Pancreas (tissue), 10 donors: ENCODE data around the gene POLD3. TPM values are rescaled to one million over a fixed set of nuclear protein-coding genes. Genes with fewer than 3 reads are reported as not detected.

Source experiments
- ATAC-seq, 4 donors: fragments of 200-7000 bp; cut with Tn5 transposase; one replicate each; pipeline versions ENCODE4 v1.8.0 to v1.9.1; 2020; ENCODE audit warnings: mild to moderate bottlenecking in 4 of 4, moderate library complexity in 4 of 4
- DNase-seq, 6 donors: peaks; one replicate each; pipeline ENCODE4 v3.0.0-alpha.2; 2020
- FAIRE-seq: peaks from 2 replicates; lab custom pipeline; 2012; peaks lifted over from hg19 to GRCh38; lab: Jason Lieb, UNC
- H3K27ac ChIP-seq, 4 donors: fragments of 200-600 bp; sonication (generic); 1 replicate in 3 of 4; 2 replicates in 1 of 4; pipeline versions ENCODE4 v1.5.0 to v1.8.0; 2020
- H3K27me3 ChIP-seq, 4 donors: fragments of 200-600 bp; one replicate each; pipeline ENCODE4 v1.8.0; 2021
- H3K36me3 ChIP-seq, 3 donors: fragments of 200-600 bp; sonication (generic) in 1 of 3; one replicate each; pipeline versions ENCODE4 v1.5.0 to v1.8.0; 2020 to 2021
- H3K4me1 ChIP-seq, 3 donors: fragments of 200-600 bp; one replicate each; pipeline ENCODE4 v1.8.0; 2021
- H3K4me3 ChIP-seq, 4 donors: fragments of 200-600 bp; sonication (generic) in 2 of 4; one replicate each; pipeline versions ENCODE4 v1.5.0 to v1.8.0; 2020 to 2021
- H3K9me3 ChIP-seq, 4 donors: fragments of 200-600 bp; one replicate each; pipeline ENCODE4 v1.8.0; 2021
- CTCF ChIP-seq, 4 donors: fragments of 200-600 bp; sonication (generic) in 3 of 4; IDR thresholded peaks; one replicate each; pipeline versions ENCODE4 v1.5.0 to v1.8.0; 2021; ENCODE audit warnings: antibody characterized with exemption in 4 of 4
- WGBS, 2 donors: extraction: QIAGEN DNeasy Blood & Tissue Kit; methylation state at CpG; one replicate each; pipeline ENCODE4 v1.1.7; 2013; 5-methylcytosine and 5-hydroxymethylcytosine counted together
- intact Hi-C, 3 donors: fragments of 100-400 bp; cut with DNase I; formaldehyde crosslinking; loops; one replicate each; pipeline versions ENCODE4 v1.11.1 to v1.14.2; 2022
- polyA plus RNA-seq, 2 donors: library from polyadenylated mRNA; stranded (reverse); fragments of 200-250 nt; gene quantifications; one replicate each; pipeline ENCODE4 v1.2.3, GENCODE V29; 2013
- total RNA-seq, 6 donors: library from RNA; stranded (reverse); fragmentation: NEBNext Ultra II Directional in 4 of 6; extraction: Animal tissue kit (Norgen Biotek cat#: 25700) in 4 of 6; gene quantifications; one replicate each; pipeline versions ENCODE4 v1.2.1 to v1.2.4, GENCODE V29; 2021 to 2023
- donor health status: healthy with polysubstance abuse.
- donor health status: DM: no; HTN: no; CAD: no; lungs with moderate emphysema.
- donor health status: DM: no; HTN: no; CAD: no.
- donor health status: control.
- donor health status: control.
- donor health status: Bipolar disorder and iron deficiency.
- donor health status: DM: yes; HTN: yes; CAD: no.
- donor health status: DM: no; HTN: no; CAD: no.
- donor health status: DM: no; HTN: no; CAD: no.
- donor health status: DM: yes; HTN: yes; CAD: no.

The POLD3 gene
- total and polyA plus RNA-seq, 8 donors, result 7.2 to 14.0 (median 9.6) TPM

DNA sequence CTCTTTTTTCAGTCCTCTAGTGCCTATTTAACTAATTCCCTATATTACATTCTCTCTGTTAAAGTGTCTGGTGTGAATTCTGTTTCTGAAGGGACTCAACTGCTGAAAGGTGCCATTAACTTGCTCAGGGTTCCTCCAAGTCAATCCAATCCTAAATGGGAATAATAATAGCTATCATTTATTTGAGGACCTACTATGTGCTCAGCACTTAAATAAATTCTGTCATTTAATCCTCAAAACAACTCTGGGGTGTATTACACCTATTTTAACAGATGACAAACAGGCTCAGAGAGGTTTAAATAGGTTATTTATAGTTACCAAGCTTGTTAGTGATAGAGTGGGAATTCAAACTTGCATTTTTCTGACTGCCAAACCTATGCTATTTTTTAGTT lies 40.6 kb upstream of the POLD3 start:
- Histone ChIP-seq H3K4me1 (peaks cover 0 to 8% (median 4%) of the 10 kb centered on the region in 3 donors), H3K9me3 (no peaks in the 10 kb centered on the region), H3K27ac (no peak overlapping the region), H3K27me3 (no peaks in the 10 kb centered on the region), H3K36me3 (no peaks in the 10 kb centered on the region), H3K4me3 (no peak overlapping the region)
- no peak for TF ChIP-seq CTCF (IDR thresholded peaks at IDR 0.05)
- DNase-seq (no peak), FAIRE-seq (no peak), ATAC-seq (no peak)
- intact Hi-C loops, result loop anchor here in 1 of 3 donors (10.0 kb wide), 1 partner anchor 87 kb away; the partner anchor contains the start of gene KCNE3

- whole genome bisulfite sequencing, 2 donors, result 97 to 98% methylated on average over 3 of the region's 3 CpGs
- no peaks in the 10 kb centered on the region for H3K4me1 ChIP-seq
- no peaks in the 10 kb centered on the region for H3K9me3 ChIP-seq
- ATAC-seq, result no peak
- no peak overlapping the region for H3K27ac ChIP-seq
- no peak overlapping the region for H3K4me3 ChIP-seq
- no peak for FAIRE-seq
- no peak for DNase-seq
- intact Hi-C loops, result loop anchor here in 1 of 3 donors (10.0 kb wide), 1 partner anchor 93 kb away; the partner anchor contains the start of gene KCNE3
- no peaks in the 10 kb centered on the region for H3K36me3 ChIP-seq
- TF ChIP-seq CTCF (IDR thresholded peaks at IDR 0.05), result no peak
- no peaks in the 10 kb centered on the region for H3K27me3 ChIP-seq
Measured at GRCh38 chr11:74557526-74557925, 34.9 kb upstream of the POLD3 start.

DNA sequence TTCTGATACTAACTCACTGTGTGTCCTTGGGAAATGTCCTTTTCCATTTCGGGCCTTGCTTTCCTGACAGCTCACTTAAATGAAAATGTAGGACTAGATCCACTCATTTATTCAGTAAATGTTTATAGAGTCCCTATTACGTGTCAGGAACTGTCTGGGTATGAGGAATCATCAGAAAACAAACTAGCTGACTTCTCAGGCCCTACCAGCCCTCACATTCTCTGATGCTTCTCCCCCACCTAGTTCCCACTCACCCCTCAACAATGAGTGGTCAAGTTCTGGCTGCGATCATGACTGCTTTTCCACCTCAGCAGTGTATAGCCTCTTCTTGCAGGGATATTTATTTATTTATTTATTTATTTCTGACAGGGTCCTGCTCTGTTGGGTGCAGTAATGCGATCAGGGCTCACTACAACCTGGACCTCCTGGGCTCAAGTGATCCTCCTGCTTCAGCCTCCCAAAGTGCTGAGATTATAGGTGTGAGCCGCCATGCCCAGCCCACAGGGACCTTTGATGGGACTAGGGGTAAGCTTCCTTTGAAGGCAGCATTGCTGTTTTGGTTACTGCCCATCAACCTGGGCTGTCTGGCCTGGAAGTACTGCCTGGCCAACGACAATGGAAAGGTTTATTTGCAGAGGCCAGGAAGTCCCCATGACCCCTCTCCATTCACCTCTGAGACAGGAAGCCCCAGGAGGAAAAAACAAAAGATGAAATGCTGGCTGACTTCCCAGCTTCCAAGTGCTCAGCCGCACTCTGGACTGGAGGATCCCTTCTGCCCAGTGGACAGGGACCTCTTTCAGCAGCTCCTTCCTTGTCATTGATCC lies 33.1 kb upstream of the POLD3 start:
- FAIRE-seq, result no peak
- H3K36me3 ChIP-seq, result no peaks in the 10 kb centered on the region

GRCh38 chr11:74559934-74560309 lies 32.5 kb upstream of the POLD3 start:
- TF ChIP-seq CTCF (IDR thresholded peaks at IDR 0.05), result no peak
- no peaks in the 10 kb centered on the region for H3K27me3 ChIP-seq
- intact Hi-C loops, result loop anchor here in 1 of 3 donors (10.0 kb wide), 1 partner anchor 95 kb away; the partner anchor contains the start of gene KCNE3
- H3K4me1 ChIP-seq, result no peaks in the 10 kb centered on the region
- H3K9me3 ChIP-seq, result no peaks in the 10 kb centered on the region
- 68 to 75% methylated on average over 2 of the region's 2 CpGs for WGBS, 2 donors
- H3K4me3 ChIP-seq, result no peak overlapping the region
- no peak for ATAC-seq
- no peak overlapping the region for H3K27ac ChIP-seq
- FAIRE-seq, result no peak
- DNase-seq, result no peak
- H3K36me3 ChIP-seq, result no peaks in the 10 kb centered on the region

More for the DNA sequence above, 33.1 kb upstream of the POLD3 start:
- Histone ChIP-seq H3K4me1 (no peaks in the 10 kb centered on the region), H3K27ac (no peak overlapping the region), H3K9me3 (no peaks in the 10 kb centered on the region), H3K27me3 (no peaks in the 10 kb centered on the region), H3K4me3 (no peak overlapping the region)
- ATAC-seq (peak in 1 of 4 donors; percentile 48), DNase-seq (no peak)
- 75 to 82% methylated on average over 7 of the region's 7 CpGs for WGBS, 2 donors
- no peak for TF ChIP-seq CTCF (IDR thresholded peaks at IDR 0.05)
- intact Hi-C loops, result loop anchor here in 1 of 3 donors (10.0 kb wide), 1 partner anchor 95 kb away; the partner anchor contains the start of gene KCNE3
